Measurements from ENCODE around the gene HOPX. TPM values are rescaled to one million over a fixed set of nuclear protein-coding genes. Genes with fewer than 3 reads are reported as not detected.

Gene HOPX
- total and polyA plus RNA-seq, 2 of the 8 experiments (the other 6 are each of a cell fraction or from before 2014, with no cell fraction given), result not detected

DNA sequence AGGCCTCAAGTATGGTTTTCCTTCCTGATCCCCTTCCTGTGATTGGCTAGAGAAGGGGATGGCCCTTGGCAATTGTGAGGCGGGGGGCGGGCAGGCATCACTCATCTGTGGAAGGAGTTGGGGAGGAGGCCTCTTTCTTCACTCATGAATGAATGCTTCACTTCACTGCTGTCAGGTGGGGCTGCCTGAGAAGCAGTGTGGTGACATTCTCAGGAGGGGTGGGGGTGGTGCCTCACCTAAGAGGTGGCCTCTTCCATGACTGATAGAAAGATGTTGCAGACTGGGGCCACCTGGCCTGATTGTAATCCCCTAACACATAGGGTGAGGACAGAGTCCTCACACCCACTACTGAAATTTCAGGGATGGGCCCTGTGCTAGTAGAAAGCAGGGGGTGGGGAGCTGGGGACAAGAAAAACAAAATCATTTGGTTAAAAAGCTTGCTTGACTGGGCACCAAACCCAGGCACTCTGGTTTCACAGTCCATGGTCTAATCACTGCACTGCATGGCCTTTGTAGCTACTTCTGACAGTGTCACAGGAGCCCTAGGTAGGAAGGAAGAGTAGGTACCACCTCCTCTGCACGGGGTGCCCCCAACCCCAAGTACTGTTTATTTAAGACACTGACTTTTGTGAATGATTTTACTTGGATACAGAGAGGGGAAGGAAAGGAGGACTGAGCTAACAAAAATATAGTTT, 5.6 kb upstream of the HOPX start:
- H2BK15ac ChIP-seq (ENCODE audit: low read length), result no peak overlapping the region
- H3K4me2 ChIP-seq (ENCODE audit: insufficient read depth in 1 of 2, low read depth in 2 of 2, low read length in 2 of 2), result no peak overlapping the region
- ChIA-PET CTCF (ENCODE audit: partially characterized antibody) (interaction anchor here (1.2 to 1.7 kb wide), 2 partner anchors 76 to 150 kb away, joined by 3 read pairs; no protein-coding TSS in a partner anchor), POLR2A (ENCODE audit: partially characterized antibody) (no interaction called here)
- DNase-seq (ENCODE audit: low read depth in 1 of 2, low spot score in 2 of 2) (no peak), FAIRE-seq (no peak)
- no peaks in the 10 kb centered on the region; a peak in 1 of 7 replicates for H3K4me1 ChIP-seq (replicated peaks in 1 of 4; ENCODE audit: control insufficient read depth in 3 of 4, insufficient read depth in 4 of 4, low read length in 3 of 4)
- no peaks in the 10 kb centered on the region; the same call in 1 of the 2 replicates for H3K23me2 ChIP-seq (ENCODE audit: low read depth, low read length)
- H3K14ac ChIP-seq (ENCODE audit: insufficient read length), result no peak overlapping the region
- H3K9ac ChIP-seq (replicated peaks in 1 of 4; ENCODE audit: extremely low read depth in 1 of 4, low read depth in 3 of 4, low read length in 3 of 4), result no peak overlapping the region
- H2BK20ac ChIP-seq (ENCODE audit: low read length), result no peak overlapping the region
- no peaks in the 10 kb centered on the region for H3K9me3 ChIP-seq (ENCODE audit: insufficient read depth in 2 of 2, low read depth in 1 of 2, low read length in 1 of 2)
- no peak overlapping the region for H2BK12ac ChIP-seq (ENCODE audit: low read depth, low read length)
- H4K20me1 ChIP-seq (replicated peaks in 1 of 2; ENCODE audit: control insufficient read depth in 1 of 2, insufficient read depth in 2 of 2, low read length in 2 of 2), result no peaks in the 10 kb centered on the region
- no peaks in the 10 kb centered on the region for H3K27me3 ChIP-seq (replicated peaks in 1 of 4; ENCODE audit: control insufficient read depth in 3 of 4, extremely low read depth in 1 of 4, insufficient read depth in 3 of 4, low read length in 3 of 4)
- H4K91ac ChIP-seq (replicated peaks; ENCODE audit: insufficient read length, low read length), result no peak overlapping the region
- no peaks in the 10 kb centered on the region for H3K79me2 ChIP-seq (ENCODE audit: control insufficient read depth in 1 of 2, insufficient read depth in 2 of 2, low read length in 2 of 2)
- no peak overlapping the region for H3K4me3 ChIP-seq (ENCODE audit: extremely low read depth in 1 of 4, insufficient read depth in 2 of 4, low read depth in 3 of 4, low read length in 4 of 4)
- H3K56ac ChIP-seq (replicated peaks; ENCODE audit: insufficient read length, low read depth, low read length), result no peak overlapping the region
- H3K18ac ChIP-seq (ENCODE audit: extremely low read depth, low read length), result no peak overlapping the region
- WGBS, 2 experiments (ENCODE audit: extremely low coverage in 1 of 2, insufficient coverage in 1 of 2, insufficient read length in 1 of 2, insufficient replicate concordance in 2 of 2, low coverage in 1 of 2, low lambda C conversion rate in 2 of 2, missing lambda C conversion rate in 1 of 2), result 93% methylated on average over 3 of the region's 3 CpGs; no CpG with 5 or more reads in 1 of the 2 experiments
- H2AFZ ChIP-seq (ENCODE audit: low read length), result no peak overlapping the region
- no peak overlapping the region for H2BK120ac ChIP-seq (replicated peaks; ENCODE audit: low read depth, low read length)
- no peak overlapping the region for H3K27ac ChIP-seq (ENCODE audit: low read depth, low read length)
- no peaks in the 10 kb centered on the region for H3K79me1 ChIP-seq (ENCODE audit: low read depth, low read length)
- no peak overlapping the region for H2AK5ac ChIP-seq (ENCODE audit: low read depth, low read length)
- no peak overlapping the region for H4K5ac ChIP-seq (ENCODE audit: insufficient read length, low read depth, low read length)
- H4K8ac ChIP-seq (ENCODE audit: extremely low read depth, insufficient read depth, low read length), result no peak overlapping the region
- H2BK5ac ChIP-seq (ENCODE audit: low read depth, low read length), result no peak overlapping the region
- H3K23ac ChIP-seq (ENCODE audit: insufficient read length), result no peak overlapping the region
- H3K4ac ChIP-seq (replicated peaks; ENCODE audit: insufficient read length, low read depth, low read length), result no peak overlapping the region
- no peaks in the 10 kb centered on the region for H3K36me3 ChIP-seq (ENCODE audit: control insufficient read depth in 2 of 4, insufficient read depth in 4 of 4, low read length in 3 of 4)
- TF ChIP-seq, protein P1, sequence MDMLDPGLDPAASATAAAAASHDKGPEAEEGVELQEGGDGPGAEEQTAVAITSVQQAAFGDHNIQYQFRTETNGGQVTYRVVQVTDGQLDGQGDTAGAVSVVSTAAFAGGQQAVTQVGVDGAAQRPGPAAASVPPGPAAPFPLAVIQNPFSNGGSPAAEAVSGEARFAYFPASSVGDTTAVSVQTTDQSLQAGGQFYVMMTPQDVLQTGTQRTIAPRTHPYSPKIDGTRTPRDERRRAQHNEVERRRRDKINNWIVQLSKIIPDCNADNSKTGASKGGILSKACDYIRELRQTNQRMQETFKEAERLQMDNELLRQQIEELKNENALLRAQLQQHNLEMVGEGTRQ (IDR thresholded peaks at IDR 0.05; ENCODE audit: low read length), result no peak
- TF ChIP-seq SIRT6 (IDR thresholded peaks at IDR 0.05; ENCODE audit: low read length), result no peak
- no peak for TF ChIP-seq POU5F1 (IDR thresholded peaks at IDR 0.05; ENCODE audit: low read depth, low read length)
- no peak for TF ChIP-seq SP1 (IDR thresholded peaks at IDR 0.05; ENCODE audit: low read depth, low read length)
- TF ChIP-seq RXRA (IDR thresholded peaks at IDR 0.05; ENCODE audit: insufficient read depth, low read depth, low read length), result no peak
- no peak for TF ChIP-seq ASH2L (IDR thresholded peaks at IDR 0.05; ENCODE audit: low read length)
- no peak for TF ChIP-seq CBX8 (IDR thresholded peaks at IDR 0.05; ENCODE audit: borderline replicate concordance, low read depth, low read length)
- TF ChIP-seq GABPA (IDR thresholded peaks at IDR 0.05; ENCODE audit: borderline replicate concordance, insufficient read depth, low read length), result no peak
- TF ChIP-seq TBP (IDR thresholded peaks at IDR 0.05; ENCODE audit: low read depth, low read length), result no peak
- no peak for TF ChIP-seq TCF12 (IDR thresholded peaks at IDR 0.05; ENCODE audit: low read depth, low read length)
- no peak for TF ChIP-seq CHD1 (IDR thresholded peaks at IDR 0.05; ENCODE audit: low read depth, low read length)
- TF ChIP-seq KDM4A (IDR thresholded peaks at IDR 0.05; ENCODE audit: low read depth, low read length, severe bottlenecking), result no peak
- TF ChIP-seq TAF7 (optimal IDR thresholded peaks at IDR 0.05; ENCODE audit: borderline replicate concordance, low read depth, low read length), result no peak

All from H1 (cell line).